PC-9 (cell line): ENCODE measurements around the gene TRIM44. TPM values are rescaled to one million over a fixed set of nuclear protein-coding genes. Genes with fewer than 3 reads are reported as not detected.

Experiments
- BruUV-seq: library from RNA; stranded (reverse); fragments of 400-500 nt; replicated peaks from 2 replicates; lab custom pipeline; 2021; lab: Mats Ljungman, UMichigan
- CTCF ChIA-PET: fragments of 300-600 bp; sonication (Branson Sonifier 250); formaldehyde crosslinking; loops from one replicate; lab custom pipeline; 2022; ENCODE audit warnings: antibody characterized with exemption; lab: Charles Lee
- POLR2A ChIA-PET: fragments of 300-600 bp; sonication (Branson Sonifier 250); formaldehyde crosslinking; loops from one replicate; lab custom pipeline; 2022; ENCODE audit warnings: antibody characterized with exemption; ENCODE audit not compliant: unreplicated experiment; lab: Charles Lee
- DNase-seq, 2 experiments: peaks; one replicate each; pipeline versions ENCODE4 v3.0.0 to v3.0.0-alpha.2; 2015 to 2022; ENCODE audit warnings: mixed read lengths in 1 of 2
- H2AFZ ChIP-seq: fragments of 200-600 bp; sonication (generic); 2 replicates; pipeline ENCODE4 v1.8.1; 2017; ENCODE audit warnings: antibody characterized with exemption
- H3F3A ChIP-seq: fragments of 200-600 bp; sonication (generic); 2 replicates; pipeline ENCODE4 v1.8.1; 2017; ENCODE audit warnings: antibody characterized with exemption, mild to moderate bottlenecking, low read depth; ENCODE audit not compliant: insufficient read depth
- H3K27ac ChIP-seq: fragments of 200-600 bp; sonication (generic); 2 replicates; pipeline ENCODE4 v1.6.1; 2016; ENCODE audit warnings: mixed run types
- H3K27me3 ChIP-seq: fragments of 200-600 bp; sonication (generic); 2 replicates; pipeline ENCODE4 v1.6.1; 2016; ENCODE audit warnings: low read depth, mixed run types; ENCODE audit not compliant: insufficient read depth
- H3K36me3 ChIP-seq: fragments of 200-600 bp; sonication (generic); 2 replicates; pipeline ENCODE4 v1.6.1; 2016; ENCODE audit warnings: low read depth, mixed run types
- H3K4me1 ChIP-seq: fragments of 200-600 bp; sonication (generic); replicated peaks from 2 replicates; pipeline ENCODE4 v1.6.1; 2016; ENCODE audit warnings: mixed run types; ENCODE audit not compliant: insufficient read depth
- H3K4me2 ChIP-seq: fragments of 200-600 bp; sonication (generic); 2 replicates; pipeline ENCODE4 v1.6.1; 2017; ENCODE audit warnings: mixed run types
- H3K4me3 ChIP-seq: fragments of 200-600 bp; sonication (generic); 2 replicates; pipeline ENCODE4 v1.6.1; 2016; ENCODE audit warnings: mixed run types
- H3K79me2 ChIP-seq: fragments of 200-600 bp; sonication (generic); 2 replicates; pipeline ENCODE4 v1.6.1; 2017; ENCODE audit warnings: low read depth, mixed run types
- H3K9me2 ChIP-seq: fragments of 200-600 bp; sonication (generic); 2 replicates; pipeline ENCODE4 v1.8.1; 2017; ENCODE audit warnings: mild to moderate bottlenecking; ENCODE audit not compliant: insufficient read depth
- H3K9me3 ChIP-seq: fragments of 200-600 bp; sonication (generic); 2 replicates; pipeline ENCODE4 v1.8.1; 2016; ENCODE audit warnings: low read depth; ENCODE audit not compliant: insufficient read depth
- H4K20me1 ChIP-seq: fragments of 200-600 bp; sonication (generic); 2 replicates; pipeline ENCODE4 v1.8.1; 2017; ENCODE audit not compliant: insufficient read depth
- CTCF ChIP-seq: fragments of 200-600 bp; sonication (generic); conservative IDR thresholded peaks from 2 replicates; pipeline ENCODE4 v1.6.1; 2017; ENCODE audit warnings: mixed run types, antibody characterized with exemption, mild to moderate bottlenecking, moderate library complexity
- EZH2 ChIP-seq: fragments of 200-600 bp; sonication (generic); IDR thresholded peaks from 2 replicates; pipeline ENCODE4 v1.8.0; 2017; ENCODE audit warnings: antibody characterized with exemption, low read depth
- intact Hi-C: fragments of 100-400 bp; cut with micrococcal nuclease; formaldehyde crosslinking; loops from one replicate; pipeline ENCODE4 v1.10.0; 2022; ENCODE audit not compliant: unreplicated experiment
- total RNA-seq: library from RNA; stranded (reverse); gene quantifications from 2 replicates; pipeline ENCODE4 v1.2.3, GENCODE V29; 2021

Gene TRIM44
- total RNA-seq, 1 experiment from 2014 or later = 100 TPM

- no TSS peak for BruUV-seq
- no peaks in the 10 kb centered on the region for H3K27me3 ChIP-seq
- H2AFZ ChIP-seq = no peak overlapping the region
- no peak overlapping the region for H3K27ac ChIP-seq
- H3K36me3 ChIP-seq = peaks cover 6% of the 10 kb centered on the region
- peaks cover 76% of the 10 kb centered on the region for H3K79me2 ChIP-seq
- H3F3A ChIP-seq = peaks cover 3% of the 10 kb centered on the region; the same call in 1 of the 2 replicates
- H3K4me2 ChIP-seq = no peak overlapping the region
- H3K9me2 ChIP-seq = no peaks in the 10 kb centered on the region
- peaks cover 48% of the 10 kb centered on the region for H4K20me1 ChIP-seq
- intact Hi-C loops = no loop called here
- H3K9me3 ChIP-seq = no peaks in the 10 kb centered on the region
- CTCF ChIA-PET = interaction anchor here (0.6 kb wide), 1 partner anchor 114 kb away, joined by 4 read pairs; no protein-coding TSS in a partner anchor
- no peak overlapping the region for H3K4me3 ChIP-seq
- POLR2A ChIA-PET = no interaction called here
- no peaks in the 10 kb centered on the region for H3K4me1 ChIP-seq
- DNase-seq = no peak
- TF ChIP-seq EZH2 = no peak
Measured at GRCh38 chr11:35682230-35683173, 19.9 kb downstream of the TRIM44 start.

- intact Hi-C loops = no loop called here
- BruUV-seq = no TSS peak
Measured at GRCh38 chr11:35683728-35684339, 21.3 kb downstream of the TRIM44 start.

GRCh38 chr11:35688023-35688422 is 25.4 kb downstream of the TRIM44 start:
- H3K27me3 ChIP-seq = no peaks in the 10 kb centered on the region
- no peak overlapping the region for H2AFZ ChIP-seq
- H3K36me3 ChIP-seq = peaks cover 12% of the 10 kb centered on the region
- POLR2A ChIA-PET = no interaction called here
- H3K9me2 ChIP-seq = no peaks in the 10 kb centered on the region
- H3K27ac ChIP-seq = no peak overlapping the region
- 0 out of 2 replicates have a peak, but pooled peaks cover 3% of the 10 kb centered on the region for H3F3A ChIP-seq
- CTCF ChIA-PET = interaction anchor here (0.6 kb wide), 1 partner anchor 134 kb away, joined by 4 read pairs; no protein-coding TSS in a partner anchor
- H3K9me3 ChIP-seq = no peaks in the 10 kb centered on the region
- peaks cover 44% of the 10 kb centered on the region for H3K79me2 ChIP-seq
- DNase-seq = no peak
- H3K4me1 ChIP-seq = no peaks in the 10 kb centered on the region
- intact Hi-C loops = no loop called here
- BruUV-seq = no TSS peak
- no peak overlapping the region for H3K4me2 ChIP-seq
- H3K4me3 ChIP-seq = no peak overlapping the region
- H4K20me1 ChIP-seq = peaks cover 28% of the 10 kb centered on the region
- no peak for TF ChIP-seq CTCF
- no peak for TF ChIP-seq EZH2

More at GRCh38 chr11:35683728-35684339, 21.3 kb downstream of the TRIM44 start:
- Histone ChIP-seq H3K9me2 (no peaks in the 10 kb centered on the region), H4K20me1 (peaks cover 53% of the 10 kb centered on the region), H3F3A (peaks cover 3% of the 10 kb centered on the region; the same call in 1 of the 2 replicates), H3K27me3 (no peaks in the 10 kb centered on the region), H3K4me1 (no peaks in the 10 kb centered on the region), H3K9me3 (no peaks in the 10 kb centered on the region), H3K79me2 (peaks cover 68% of the 10 kb centered on the region), H3K4me3 (no peak overlapping the region), H3K4me2 (no peak overlapping the region), H3K27ac (no peak overlapping the region), H2AFZ (no peak overlapping the region), H3K36me3 (peaks cover 9% of the 10 kb centered on the region)
- DNase-seq = no peak
- TF ChIP-seq EZH2 = no peak
- ChIA-PET POLR2A (no interaction called here), CTCF (no interaction called here)
